ENCODE measurements around the gene FMNL3. TPM values are rescaled to one million over a fixed set of nuclear protein-coding genes. Genes with fewer than 3 reads are reported as not detected.
A peak's percentile ranks its signal among the peaks of the same experiment; 100 is the strongest.

FMNL3 gene
- total RNA-seq, 4 donors from 2014 or later = 9.6 to 14.6 (median 12.8) TPM

DNA sequence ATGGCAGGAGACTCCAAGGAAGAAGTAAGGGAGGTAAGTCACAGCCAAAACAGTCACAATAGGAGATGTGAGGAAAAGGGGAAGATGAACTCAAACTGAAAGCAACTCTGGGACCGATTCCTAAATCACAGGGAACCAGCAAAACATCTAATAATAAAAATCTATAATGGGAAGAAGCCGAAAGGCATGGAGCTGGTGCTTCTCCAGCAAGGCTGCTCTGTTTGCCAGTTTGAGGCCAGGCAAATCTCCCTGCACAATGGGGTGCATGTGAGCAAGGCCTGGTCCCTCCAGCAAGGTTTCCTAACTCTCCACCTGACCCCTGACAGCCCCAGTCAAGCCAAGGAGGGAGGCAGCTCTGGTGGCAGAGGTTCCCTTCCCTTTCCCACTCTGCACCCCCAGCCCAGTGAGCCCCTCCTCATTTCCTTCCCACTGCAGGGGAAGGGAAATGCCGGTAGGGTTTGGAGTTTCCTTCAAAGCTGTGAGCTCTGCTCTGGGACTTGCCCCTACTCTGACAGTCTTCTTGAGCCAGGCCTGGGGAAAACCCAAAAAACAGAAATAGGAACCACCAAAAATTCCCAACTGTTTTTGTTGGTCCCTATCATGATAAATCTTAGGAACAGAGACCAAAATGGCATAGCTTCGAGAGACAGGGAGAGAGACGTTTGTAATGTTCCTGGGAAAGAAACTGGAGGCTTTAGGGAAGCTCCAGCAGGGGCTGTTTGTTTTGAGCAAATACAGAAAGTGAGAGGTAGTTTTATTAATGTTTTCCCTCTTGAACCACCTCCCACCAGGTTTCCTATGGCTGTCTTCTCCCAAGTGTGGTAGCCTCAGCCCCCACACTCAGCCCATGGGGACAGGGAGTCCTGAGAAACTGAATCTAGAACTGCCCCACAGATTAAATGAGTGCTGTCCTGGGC is 34.6 kb downstream of the FMNL3 start:
- intact Hi-C loops (cut with DNase I) = no loop called here
- Histone ChIP-seq H3K27me3 (no peaks in the 10 kb centered on the region), H3K36me3 (no peaks in the 10 kb centered on the region), H3K9me3 (no peaks in the 10 kb centered on the region), H3K4me1 (peaks cover 55 to 74% (median 60%) of the 10 kb centered on the region in 4 donors), H3K27ac (replicated peaks in 1 of 4) (peak overlapping the region; percentile 85 to 93 (median 88)), H3K4me3 (no peak overlapping the region)
- DNase-seq (ENCODE audit: extremely low spot score) = no peak
- WGBS = 31% methylated on average over 5 of the region's 5 CpGs
- TF ChIP-seq POLR2AphosphoS5 (IDR thresholded peaks at IDR 0.05) = no peak

DNA sequence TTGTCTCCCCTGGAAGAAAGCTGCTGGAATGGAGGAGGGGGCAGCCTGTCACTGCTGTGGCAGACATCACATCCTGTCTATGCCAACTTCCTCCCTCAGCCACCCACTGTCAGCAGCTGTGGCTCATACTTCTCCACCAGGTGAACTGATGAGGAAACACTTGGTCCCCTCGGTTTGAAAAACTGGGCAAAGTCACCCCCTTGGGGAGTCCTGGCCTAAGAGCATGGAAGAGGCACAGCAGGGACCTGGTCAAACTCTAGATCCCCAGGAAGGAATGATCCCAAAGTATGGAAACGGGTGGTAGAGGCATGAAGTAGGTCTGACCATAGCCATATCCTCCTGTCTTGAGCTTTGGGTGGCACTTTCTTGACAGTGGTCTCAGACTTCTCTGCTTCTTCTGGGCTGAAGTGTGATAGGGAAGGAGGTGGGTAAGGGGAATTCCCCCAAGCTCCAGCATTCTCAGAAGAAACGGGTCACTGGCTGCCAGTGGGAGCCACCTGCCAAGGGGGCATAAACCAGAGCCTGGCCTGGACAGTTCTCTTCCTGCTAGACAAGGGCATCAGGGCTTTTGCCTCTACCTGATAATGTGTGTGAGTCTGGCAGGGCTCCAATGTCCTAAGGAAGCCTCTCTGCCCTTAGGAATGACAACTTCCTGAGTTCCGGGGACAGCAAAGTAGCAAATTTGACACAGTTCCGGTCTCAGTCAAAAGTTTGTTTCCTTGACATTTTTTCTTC is 36.0 kb downstream of the FMNL3 start:
- no peak for DNase-seq (ENCODE audit: extremely low spot score)
- peaks cover 55 to 69% (median 61%) of the 10 kb centered on the region in 4 donors for H3K4me1 ChIP-seq

DNA sequence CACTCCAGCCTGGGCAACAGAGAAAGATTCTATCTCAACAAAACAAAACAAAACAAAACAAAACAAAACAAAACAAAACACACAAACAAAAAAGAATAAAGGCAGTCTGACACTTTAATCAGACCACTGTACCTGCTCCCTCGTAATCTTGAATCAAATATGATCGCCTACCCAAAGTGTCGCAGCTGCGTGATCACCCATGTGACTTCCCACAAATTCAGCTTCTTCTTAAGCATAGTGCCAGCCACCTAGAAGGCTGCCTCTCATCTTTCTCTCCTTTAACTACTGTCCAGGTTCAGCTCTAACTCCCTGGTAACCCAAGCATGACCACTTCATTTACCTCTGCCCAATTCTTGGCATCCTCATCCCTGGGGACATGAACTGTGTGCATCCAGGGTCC is 37.4 kb downstream of the FMNL3 start:
- no peak overlapping the region for H3K4me3 ChIP-seq
- WGBS = 95% methylated on average over 4 of the region's 4 CpGs
- peaks cover 58 to 69% (median 63%) of the 10 kb centered on the region in 4 donors for H3K4me1 ChIP-seq
- H3K9me3 ChIP-seq = no peaks in the 10 kb centered on the region
- TF ChIP-seq POLR2AphosphoS5 (IDR thresholded peaks at IDR 0.05) = no peak
- TF ChIP-seq POLR2A (IDR thresholded peaks at IDR 0.05; ENCODE audit: low read depth) = no peak
- no peak for TF ChIP-seq EP300 (IDR thresholded peaks at IDR 0.05)
- TF ChIP-seq CTCF (IDR thresholded peaks at IDR 0.05) = no peak
- DNase-seq (ENCODE audit: extremely low spot score) = no peak
- peak overlapping the region in 1 of 4 donors; percentile 93 for H3K27ac ChIP-seq (replicated peaks in 1 of 4)
- H3K27me3 ChIP-seq = no peaks in the 10 kb centered on the region
- H3K36me3 ChIP-seq = peaks cover 0 to 6% (median 1%) of the 10 kb centered on the region in 4 donors
- intact Hi-C loops (cut with DNase I) = no loop called here

More for the DNA sequence above, 36.0 kb downstream of the FMNL3 start:
- H3K4me3 ChIP-seq = no peak overlapping the region
- H3K27me3 ChIP-seq = no peaks in the 10 kb centered on the region
- no peaks in the 10 kb centered on the region for H3K9me3 ChIP-seq
- H3K27ac ChIP-seq (replicated peaks in 1 of 4) = peak overlapping the region; percentile 85 to 93 (median 88)
- TF ChIP-seq POLR2AphosphoS5 (IDR thresholded peaks at IDR 0.05) = peak; percentile 8
- no peak for TF ChIP-seq EP300 (IDR thresholded peaks at IDR 0.05)
- no peaks in the 10 kb centered on the region for H3K36me3 ChIP-seq
- intact Hi-C loops (cut with DNase I) = no loop called here
- WGBS = 75% methylated on average over 5 of the region's 5 CpGs

DNA sequence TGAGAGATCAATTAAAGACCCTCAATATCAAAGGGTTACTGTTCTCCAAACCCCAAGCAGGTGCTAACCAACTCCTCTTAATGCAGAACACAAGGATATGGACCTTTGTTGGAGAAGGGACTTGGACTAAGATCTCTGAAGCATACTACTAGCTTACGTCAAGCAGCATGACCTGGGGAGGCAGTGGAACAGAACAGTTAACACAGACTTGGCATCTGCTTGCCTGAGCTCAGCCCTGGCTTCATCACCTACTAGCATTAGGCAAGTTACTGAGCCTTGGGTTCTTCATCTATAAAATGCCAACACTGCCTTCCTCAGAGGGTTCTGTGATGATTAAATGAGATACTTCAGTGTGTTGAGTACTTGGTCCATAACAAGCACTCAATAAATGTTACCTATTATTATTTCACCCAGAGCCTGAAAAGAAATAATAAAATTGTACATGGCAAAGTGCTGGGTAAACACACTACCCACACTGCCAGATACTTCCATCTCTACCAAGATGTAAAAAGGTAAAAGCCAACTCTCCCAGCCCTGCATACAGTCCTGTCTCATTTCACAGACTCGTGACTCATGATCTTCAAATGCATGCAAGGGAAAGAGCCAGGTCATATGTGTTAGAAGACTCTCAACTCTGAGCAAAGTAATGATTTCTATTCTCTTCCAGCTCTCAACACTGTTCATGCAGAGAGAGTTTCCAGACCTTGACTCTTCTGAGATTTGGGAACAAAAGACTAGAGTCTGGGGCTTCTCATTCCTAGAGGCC is 39.7 kb downstream of the FMNL3 start:
- Histone ChIP-seq H3K36me3 (peaks cover 0 to 6% (median 1%) of the 10 kb centered on the region in 4 donors), H3K27me3 (no peaks in the 10 kb centered on the region), H3K4me1 (peaks cover 57 to 71% (median 63%) of the 10 kb centered on the region in 4 donors), H3K9me3 (no peaks in the 10 kb centered on the region), H3K4me3 (no peak overlapping the region), H3K27ac (replicated peaks in 1 of 4) (no peak overlapping the region)
- DNase-seq (ENCODE audit: extremely low spot score) = no peak
- no peak for TF ChIP-seq POLR2AphosphoS5 (IDR thresholded peaks at IDR 0.05)
- no peak for TF ChIP-seq EP300 (IDR thresholded peaks at IDR 0.05)
- no peak for TF ChIP-seq POLR2A (IDR thresholded peaks at IDR 0.05; ENCODE audit: low read depth)
- no peak for TF ChIP-seq CTCF (IDR thresholded peaks at IDR 0.05)
- intact Hi-C loops (cut with DNase I) = no loop called here
- WGBS = 92% methylated on average over 2 of the region's 2 CpGs

DNA sequence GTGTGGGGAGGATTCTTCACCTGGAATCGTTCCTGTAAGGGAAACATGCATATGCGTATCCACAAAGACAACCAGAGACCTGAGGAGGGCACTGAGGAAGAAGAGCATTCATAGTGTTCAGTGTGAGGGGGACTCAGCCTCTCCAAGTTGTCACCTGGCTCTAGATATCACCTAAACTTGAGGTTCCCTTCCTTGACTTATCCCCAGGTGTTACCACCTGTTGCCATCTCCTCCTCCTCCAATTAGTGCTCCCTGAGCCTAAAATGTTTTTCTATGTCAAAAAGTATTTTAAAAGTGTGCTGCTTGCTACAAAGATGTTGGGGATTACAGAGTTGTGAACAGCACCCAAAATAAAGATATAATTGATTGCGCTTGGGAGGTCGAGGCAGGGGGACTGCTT is 41.0 kb downstream of the FMNL3 start:
- TF ChIP-seq POLR2AphosphoS5 (IDR thresholded peaks at IDR 0.05) (no peak), CTCF (IDR thresholded peaks at IDR 0.05) (no peak), EP300 (IDR thresholded peaks at IDR 0.05) (no peak), POLR2A (IDR thresholded peaks at IDR 0.05; ENCODE audit: low read depth) (no peak)
- DNase-seq (ENCODE audit: extremely low spot score) = no peak
- intact Hi-C loops (cut with DNase I) = no loop called here
- H3K36me3 ChIP-seq = peaks cover 0 to 6% (median 3%) of the 10 kb centered on the region in 4 donors
- no peak overlapping the region for H3K27ac ChIP-seq (replicated peaks in 1 of 4)
- H3K27me3 ChIP-seq = no peaks in the 10 kb centered on the region
- H3K4me1 ChIP-seq = peaks cover 51 to 71% (median 63%) of the 10 kb centered on the region in 4 donors
- no peak overlapping the region for H3K4me3 ChIP-seq
- 95% methylated on average over 4 of the region's 4 CpGs for WGBS
- H3K9me3 ChIP-seq = no peaks in the 10 kb centered on the region

Measured in esophagus muscularis mucosa (tissue), 4 donors.